ENCODE measurements around the gene RPP30. TPM values are rescaled to one million over a fixed set of nuclear protein-coding genes. Genes with fewer than 3 reads are reported as not detected.
A peak's percentile ranks its signal among the peaks of the same experiment; 100 is the strongest.

Gene RPP30
- total RNA-seq, 1 donor from 2014 or later: 85.5 TPM

GRCh38 chr10:90930070-90930837 lies 58.5 kb downstream of the RPP30 start:
- peak; percentile 74 for DNase-seq (ENCODE audit: low spot score)
- H3K4me3 ChIP-seq: peak overlapping the region; percentile 13
- H3F3A ChIP-seq (ENCODE audit: low read depth): peaks cover 36% of the 10 kb centered on the region
- H3K79me2 ChIP-seq (ENCODE audit: low read depth): no peaks in the 10 kb centered on the region
- H4K20me1 ChIP-seq (ENCODE audit: low read depth): no peaks in the 10 kb centered on the region
- H3K4me1 Mint-ChIP-seq: peaks cover 27% of the 10 kb centered on the region
- peak overlapping the region; percentile 63 for H3K4me2 ChIP-seq
- no peak overlapping the region for H3K4me3 Mint-ChIP-seq
- no peaks in the 10 kb centered on the region for H3K9me3 ChIP-seq (ENCODE audit: low read depth)
- H3K36me3 Mint-ChIP-seq: no peaks in the 10 kb centered on the region
- H3K36me3 ChIP-seq: no peaks in the 10 kb centered on the region
- H3K4me1 ChIP-seq: peaks cover 28% of the 10 kb centered on the region
- H3K9ac ChIP-seq: no peak overlapping the region
- H3K27ac Mint-ChIP-seq: peak overlapping the region; percentile 82
- no peaks in the 10 kb centered on the region for H3K27me3 ChIP-seq
- TF ChIP-seq EZH2phosphoT487 (IDR thresholded peaks at IDR 0.05): no peak
- no peak for TF ChIP-seq CTCF (IDR thresholded peaks at IDR 0.05)
- no peak for TF ChIP-seq EZH2 (IDR thresholded peaks at IDR 0.05)
- H3K27ac ChIP-seq: peak overlapping the region; percentile 84
- no peaks in the 10 kb centered on the region for H3K9me3 Mint-ChIP-seq
- peaks cover 2% of the 10 kb centered on the region for H3K27me3 Mint-ChIP-seq (ENCODE audit: insufficient read depth, low read depth)
- H2AFZ ChIP-seq (replicated peaks): peak overlapping the region; percentile 23

GRCh38 chr10:90930971-90931871 lies 59.4 kb downstream of the RPP30 start:
- DNase-seq (ENCODE audit: low spot score): peak; percentile 49
- no peaks in the 10 kb centered on the region for H4K20me1 ChIP-seq (ENCODE audit: low read depth)
- H3K4me1 ChIP-seq: peaks cover 28% of the 10 kb centered on the region
- Mint-ChIP-seq H3K27me3 (ENCODE audit: insufficient read depth, low read depth) (peaks cover 2% of the 10 kb centered on the region), H3K4me1 (peaks cover 33% of the 10 kb centered on the region), H3K36me3 (no peaks in the 10 kb centered on the region), H3K27ac (peak overlapping the region; percentile 82), H3K4me3 (peak overlapping the region; percentile 22), H3K9me3 (no peaks in the 10 kb centered on the region)
- H2AFZ ChIP-seq (replicated peaks): no peak overlapping the region
- no peaks in the 10 kb centered on the region for H3K36me3 ChIP-seq
- H3K79me2 ChIP-seq (ENCODE audit: low read depth): no peaks in the 10 kb centered on the region
- H3K9ac ChIP-seq: no peak overlapping the region
- H3K27ac ChIP-seq: peak overlapping the region; percentile 84
- peaks cover 34% of the 10 kb centered on the region for H3F3A ChIP-seq (ENCODE audit: low read depth)
- no peaks in the 10 kb centered on the region for H3K9me3 ChIP-seq (ENCODE audit: low read depth)
- no peaks in the 10 kb centered on the region for H3K27me3 ChIP-seq
- H3K4me2 ChIP-seq: peak overlapping the region; percentile 63
- H3K4me3 ChIP-seq: no peak overlapping the region
- TF ChIP-seq EZH2phosphoT487 (IDR thresholded peaks at IDR 0.05) (no peak), CTCF (IDR thresholded peaks at IDR 0.05) (no peak), EZH2 (IDR thresholded peaks at IDR 0.05) (no peak)

- Histone ChIP-seq H4K20me1 (ENCODE audit: low read depth) (no peaks in the 10 kb centered on the region), H3K4me2 (no peak overlapping the region), H3F3A (ENCODE audit: low read depth) (peaks cover 11% of the 10 kb centered on the region), H3K79me2 (ENCODE audit: low read depth) (no peaks in the 10 kb centered on the region), H3K27me3 (no peaks in the 10 kb centered on the region), H3K36me3 (no peaks in the 10 kb centered on the region), H3K4me1 (peaks cover 14% of the 10 kb centered on the region), H2AFZ (replicated peaks) (peak overlapping the region; percentile 29), H3K9ac (no peak overlapping the region), H3K4me3 (no peak overlapping the region), H3K9me3 (ENCODE audit: low read depth) (no peaks in the 10 kb centered on the region), H3K27ac (no peak overlapping the region)
- H3K27me3 Mint-ChIP-seq (ENCODE audit: insufficient read depth, low read depth): peaks cover 2% of the 10 kb centered on the region
- no peaks in the 10 kb centered on the region for H3K36me3 Mint-ChIP-seq
- TF ChIP-seq CTCF (IDR thresholded peaks at IDR 0.05) (no peak), EZH2 (IDR thresholded peaks at IDR 0.05) (no peak), EZH2phosphoT487 (IDR thresholded peaks at IDR 0.05) (no peak)
- no peaks in the 10 kb centered on the region for H3K9me3 Mint-ChIP-seq
- H3K27ac Mint-ChIP-seq: peak overlapping the region; percentile 34
- no peak overlapping the region for H3K4me3 Mint-ChIP-seq
- H3K4me1 Mint-ChIP-seq: peaks cover 26% of the 10 kb centered on the region
- DNase-seq (ENCODE audit: low spot score): no peak
These were observed 64.0 kb downstream of the RPP30 start for GRCh38 chr10:90935581-90936275.
